Mesothelial cell of epicardium (in vitro differentiated cells): ENCODE data around the gene EPN3. TPM values are rescaled to one million over a fixed set of nuclear protein-coding genes. Genes with fewer than 3 reads are reported as not detected.

Experiments
- DNase-seq, 2 experiments: peaks; one replicate each; pipeline ENCODE4 v3.0.0; 2021; ENCODE audit warnings: low spot score in 2 of 2; ENCODE audit not compliant: unreplicated experiment in 2 of 2
- H3K27ac Mint-ChIP-seq: 2 replicates; pipeline ENCODE4 v1.8.0; 2021; ENCODE audit warnings: mixed read lengths
- H3K27me3 Mint-ChIP-seq: 2 replicates; pipeline ENCODE4 v1.8.0; 2021; ENCODE audit warnings: low read depth, mixed read lengths
- H3K36me3 Mint-ChIP-seq: 2 replicates; pipeline ENCODE4 v1.8.0; 2021; ENCODE audit warnings: mixed read lengths
- H3K4me1 Mint-ChIP-seq: 2 replicates; pipeline ENCODE4 v1.8.0; 2021; ENCODE audit warnings: mixed read lengths
- H3K4me3 Mint-ChIP-seq: 2 replicates; pipeline ENCODE4 v1.8.0; 2021; ENCODE audit warnings: mild to moderate bottlenecking, moderate library complexity, mixed read lengths
- H3K9me3 Mint-ChIP-seq: 2 replicates; pipeline ENCODE4 v1.8.0; 2021; ENCODE audit warnings: mixed read lengths
- CTCF ChIP-seq: fragments of 200-600 bp; sonication (generic); IDR thresholded peaks from one replicate; pipeline ENCODE4 v1.5.0; 2021; ENCODE audit warnings: antibody characterized with exemption; ENCODE audit not compliant: unreplicated experiment
- total RNA-seq: library from RNA; stranded (reverse); gene quantifications from 3 replicates; pipeline ENCODE4 v1.2.1, GENCODE V29; 2021

EPN3 gene
- total RNA-seq, 1 donor from 2014 or later: 15.1 TPM

- Mint-ChIP-seq H3K27ac (peak overlapping the region; percentile 83), H3K4me3 (peak overlapping the region; percentile 74), H3K27me3 (peaks cover 3% of the 10 kb centered on the region), H3K36me3 (peaks cover 3% of the 10 kb centered on the region), H3K4me1 (peaks cover 22% of the 10 kb centered on the region), H3K9me3 (no peaks in the 10 kb centered on the region)
- TF ChIP-seq CTCF: no peak
- no peak for DNase-seq
These were observed 10.6 kb downstream of the EPN3 start for GRCh38 chr17:50542795-50543774.

GRCh38 chr17:50544516-50544915 is 12.0 kb downstream of the EPN3 start:
- no peaks in the 10 kb centered on the region for H3K9me3 Mint-ChIP-seq
- H3K4me1 Mint-ChIP-seq: peaks cover 22% of the 10 kb centered on the region
- no peak for TF ChIP-seq CTCF
- no peak overlapping the region for H3K27ac Mint-ChIP-seq
- no peak overlapping the region for H3K4me3 Mint-ChIP-seq
- peaks cover 3% of the 10 kb centered on the region for H3K27me3 Mint-ChIP-seq
- H3K36me3 Mint-ChIP-seq: peaks cover 3% of the 10 kb centered on the region
- DNase-seq: no peak

GRCh38 chr17:50545311-50545710 is 12.8 kb downstream of the EPN3 start:
- Mint-ChIP-seq H3K36me3 (no peaks in the 10 kb centered on the region), H3K9me3 (no peaks in the 10 kb centered on the region), H3K4me1 (peaks cover 22% of the 10 kb centered on the region), H3K4me3 (no peak overlapping the region), H3K27ac (no peak overlapping the region), H3K27me3 (peaks cover 3% of the 10 kb centered on the region)
- no peak for DNase-seq
- no peak for TF ChIP-seq CTCF

- Mint-ChIP-seq H3K4me3 (peak overlapping the region; percentile 70), H3K27me3 (peaks cover 3% of the 10 kb centered on the region), H3K9me3 (no peaks in the 10 kb centered on the region), H3K36me3 (no peaks in the 10 kb centered on the region), H3K4me1 (peaks cover 21% of the 10 kb centered on the region), H3K27ac (no peak overlapping the region)
- no peak for DNase-seq
- TF ChIP-seq CTCF: no peak
These were observed 14.1 kb downstream of the EPN3 start for GRCh38 chr17:50546701-50547034.

- Mint-ChIP-seq H3K27ac (peak within 1 kb of the TSS; percentile 47), H3K4me3 (peak within 1 kb of the TSS; percentile 70), H3K27me3 (peaks cover 3% of the 10 kb centered on the region), H3K9me3 (no peaks in the 10 kb centered on the region), H3K4me1 (peaks cover 19% of the 10 kb centered on the region), H3K36me3 (no peaks in the 10 kb centered on the region)
- DNase-seq: peak; percentile 84 to 91
- TF ChIP-seq CTCF: peak; percentile 98
These were observed 14.7 kb downstream of the EPN3 start, which contains the start of gene SPATA20 for GRCh38 chr17:50547035-50547735. Gene SPATA20 (plus strand): TSS chr17:50547174. CDS start chr17:50547209, 35 bp downstream.
